Left kidney (tissue), 8 donors: ENCODE measurements around the gene SRBD1. TPM values are rescaled to one million over a fixed set of nuclear protein-coding genes. Genes with fewer than 3 reads are reported as not detected.

ENCODE experiments used
- DNase-seq: peaks from one replicate; pipeline ENCODE4 v3.0.0-alpha.2; 2013
- long read RNA-seq, 8 donors: transcript quantifications; one replicate each; lab custom pipeline, GENCODE V29; 2026
- polyA plus RNA-seq: library from polyadenylated mRNA; unstranded; fragments of 120-200 nt; gene quantifications from one replicate; pipeline ENCODE4 v1.2.1, GENCODE V29; 2013; ENCODE audit not compliant: insufficient read length

Gene SRBD1
- 27.3 TPM for polyA plus RNA-seq
- long read RNA-seq, donor 1, partial matches to known transcripts: 12 of 13 reads
- long read RNA-seq, donor 1, other reads (novel, unspliced or antisense): 0 of 13 reads
- long read RNA-seq, donor 2, partial matches to known transcripts: 6 of 9 reads
- long read RNA-seq, donor 2, other reads (novel, unspliced or antisense): 0 of 9 reads
- long read RNA-seq, donor 3: 0 reads
- long read RNA-seq, donor 4: 0 reads
- long read RNA-seq, donor 5, partial matches to known transcripts: 0 of 3 reads
- long read RNA-seq, donor 5, other reads (novel, unspliced or antisense): 0 of 3 reads
- long read RNA-seq, donor 6, partial matches to known transcripts: 0 of 3 reads
- long read RNA-seq, donor 6, other reads (novel, unspliced or antisense): 0 of 3 reads
- long read RNA-seq, donor 7, partial matches to known transcripts: 0 of 5 reads
- long read RNA-seq, donor 7, other reads (novel, unspliced or antisense): 0 of 5 reads
- long read RNA-seq, donor 8, partial matches to known transcripts: 0 of 1 reads
- long read RNA-seq, donor 8, other reads (novel, unspliced or antisense): 0 of 1 reads

DNA sequence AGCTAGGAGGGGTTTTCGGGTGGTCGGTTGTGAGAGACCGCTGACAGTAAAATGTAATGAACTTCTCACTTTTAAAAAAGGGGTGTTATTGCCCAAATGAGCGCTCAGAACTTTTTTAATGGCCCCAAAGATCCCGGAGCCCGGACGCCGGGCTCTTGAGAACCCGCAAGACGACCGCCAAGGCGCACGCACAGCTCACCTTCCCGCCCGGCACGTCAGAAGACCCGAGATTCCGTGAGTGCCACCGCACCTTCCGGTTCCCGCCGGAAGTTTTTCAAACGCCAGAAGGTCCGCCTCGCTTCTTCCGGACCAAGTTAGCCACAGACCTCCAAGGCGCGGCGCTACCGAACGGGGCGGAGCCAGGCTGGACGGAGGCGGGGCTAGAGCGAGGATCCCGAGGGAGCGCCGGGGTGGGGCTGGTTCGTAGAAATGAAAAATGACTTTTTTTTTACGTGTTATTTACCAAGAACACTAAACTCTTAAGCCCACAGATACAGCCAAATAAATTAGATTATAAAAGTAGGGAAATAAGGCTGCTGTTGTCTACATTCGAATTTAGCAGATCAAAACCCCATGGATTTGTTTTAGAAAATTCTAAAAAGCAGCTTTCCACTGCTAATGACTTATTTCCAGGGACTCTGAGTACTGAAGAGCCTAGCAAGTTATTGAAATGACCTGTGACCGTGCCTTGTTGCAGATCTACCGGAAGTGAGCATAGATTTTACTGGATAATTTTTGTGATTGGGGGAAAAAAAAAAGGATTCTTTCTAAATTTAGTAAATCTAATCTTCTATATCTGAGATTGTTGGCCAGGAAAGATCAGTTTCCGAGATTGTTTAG is at the start of gene SRBD1:
TSS of gene SRBD1 (minus strand) at position 248 of the 840 bp plus-strand sequence. CDS start 5,826 bp downstream, outside the sequence.
- DNase-seq: peak; percentile 94

DNA sequence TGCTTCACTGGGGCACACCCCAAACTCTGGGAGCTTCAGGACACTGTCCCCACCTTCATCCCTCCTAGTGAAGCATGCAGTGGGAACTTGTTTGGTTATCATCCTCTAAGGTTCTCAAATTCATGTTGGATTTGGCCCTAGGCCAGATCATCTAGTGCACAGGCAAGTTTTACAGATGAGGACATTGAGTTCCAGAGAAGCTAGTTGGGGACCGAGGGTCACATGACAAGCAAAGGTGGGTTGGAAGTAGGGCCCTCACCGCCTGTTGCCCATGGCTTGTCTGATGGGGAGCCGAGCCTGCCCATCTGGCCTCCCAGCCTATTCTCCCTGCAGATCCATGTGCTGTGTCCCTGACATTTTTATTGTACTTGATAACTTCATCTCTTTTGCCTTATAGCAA is 43.2 kb upstream of the SRBD1 start:
- DNase-seq: no peak

DNA sequence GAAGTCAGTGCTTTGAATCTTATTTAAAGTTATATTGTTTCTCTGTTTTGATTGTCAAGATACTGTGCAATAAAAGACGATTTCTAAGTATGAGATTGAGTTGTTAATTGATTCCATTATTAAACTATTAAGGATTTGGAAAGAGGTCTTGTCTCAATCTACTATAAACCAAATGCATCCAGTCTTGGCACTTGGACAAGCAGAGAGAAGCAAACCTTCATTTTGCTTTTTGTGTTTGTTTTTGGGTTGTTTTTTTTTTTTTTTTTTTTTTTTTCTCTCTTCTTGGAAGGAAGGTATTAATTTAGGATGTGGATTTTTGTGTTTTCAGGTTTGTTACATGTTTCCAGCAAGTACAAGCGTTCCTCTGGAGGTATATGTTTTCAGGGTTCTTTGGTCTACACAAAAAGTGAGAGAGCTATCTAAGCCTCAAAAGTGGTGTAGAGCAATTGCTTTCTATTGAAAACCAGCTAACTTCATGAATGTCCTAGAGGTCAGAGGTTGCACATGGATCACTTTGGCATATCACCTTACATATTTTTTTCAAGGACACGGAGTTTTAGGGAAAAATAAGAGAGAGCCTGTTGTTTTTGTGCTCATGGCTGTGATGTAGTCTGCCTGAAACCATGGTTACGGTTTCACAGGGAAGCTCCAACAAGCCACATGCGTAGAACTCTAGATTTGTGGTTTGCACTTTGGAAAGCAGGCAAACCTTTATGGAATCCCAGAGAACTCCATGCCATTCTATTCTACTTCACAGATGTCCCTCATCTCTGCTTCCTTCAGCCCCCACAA is 42.3 kb upstream of the SRBD1 start:
- no peak for DNase-seq

- no peak for DNase-seq
Observed at GRCh38 chr2:45652090-45653031, 41.3 kb upstream of the SRBD1 start.

GRCh38 chr2:45651415-45652089 is 40.5 kb upstream of the SRBD1 start, which contains the start of gene PRKCE:
TSS of gene PRKCE (plus strand) at chr2:45651675.
- DNase-seq: no peak

GRCh38 chr2:45650851-45651414 is 39.9 kb upstream of the SRBD1 start:
- DNase-seq: peak; percentile 96

DNA sequence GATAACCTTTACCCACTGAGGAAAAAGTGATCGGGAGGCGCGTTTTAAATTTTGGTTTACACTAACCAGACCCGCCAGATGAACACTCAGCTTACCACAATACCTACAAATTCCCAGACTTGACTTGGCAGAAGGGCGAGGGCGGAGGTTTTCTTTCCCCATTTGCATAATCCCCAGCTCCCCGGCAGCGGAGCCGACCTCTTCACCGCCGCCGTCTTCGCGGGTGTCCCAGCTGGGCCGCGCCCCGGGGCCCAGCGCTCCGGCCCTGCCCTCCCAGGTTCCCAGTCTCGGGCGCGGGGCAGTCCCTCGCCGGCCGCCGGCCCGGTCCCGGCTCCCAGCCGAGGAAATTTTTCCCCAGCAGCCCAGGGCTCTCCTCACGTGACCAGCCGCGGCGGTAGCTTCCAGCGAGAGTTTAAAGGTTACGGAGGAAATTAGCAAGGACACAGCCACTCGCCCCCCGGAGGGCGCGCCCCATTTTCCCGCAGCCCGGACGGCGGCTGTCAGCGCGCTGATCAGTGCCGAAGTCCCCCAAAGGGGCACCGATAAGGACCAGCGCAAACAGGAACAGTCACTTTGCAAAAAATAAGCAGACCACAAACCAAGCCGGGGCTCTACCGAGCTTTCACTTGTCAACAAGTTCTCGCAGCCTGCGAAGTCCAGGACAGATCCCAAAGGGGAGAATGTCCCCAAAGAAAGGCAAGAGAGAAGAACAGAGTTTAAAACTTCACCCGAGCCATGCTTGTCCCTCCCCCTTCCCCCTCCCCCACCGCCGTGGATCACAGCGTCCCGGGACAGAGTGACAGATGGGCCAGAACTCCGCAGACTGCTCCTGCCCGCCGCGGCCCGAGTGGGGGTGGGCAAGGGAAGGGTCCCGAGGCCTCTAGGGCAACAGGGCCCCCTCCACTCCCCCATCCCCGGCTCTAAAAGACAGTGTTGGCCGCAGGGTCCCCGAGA is 39.1 kb upstream of the SRBD1 start:
- no peak for DNase-seq

DNA sequence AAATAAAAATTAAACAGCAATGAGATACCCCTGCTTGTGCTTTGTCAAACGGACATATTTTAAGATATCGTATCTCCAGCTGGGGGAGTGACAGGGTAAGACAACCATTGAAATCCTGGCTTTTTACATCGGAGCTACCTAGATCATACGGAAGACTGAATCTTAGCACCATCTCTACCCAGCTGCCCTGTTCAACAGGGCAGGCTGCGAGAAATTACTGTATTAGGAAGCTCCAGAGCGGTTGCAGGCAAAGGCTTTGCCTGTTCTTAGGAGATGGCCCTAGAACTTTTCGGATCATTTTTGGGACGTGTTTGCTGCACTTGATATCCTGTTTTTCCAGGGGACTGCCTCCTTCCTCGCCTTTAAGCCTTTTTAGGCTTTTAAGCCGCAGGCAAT is 38.4 kb upstream of the SRBD1 start:
- DNase-seq: no peak

- DNase-seq: no peak
Observed at GRCh38 chr2:45648636-45649035, 37.6 kb upstream of the SRBD1 start.

GRCh38 chr2:45647986-45648520 is 37.0 kb upstream of the SRBD1 start:
- DNase-seq: no peak

DNA sequence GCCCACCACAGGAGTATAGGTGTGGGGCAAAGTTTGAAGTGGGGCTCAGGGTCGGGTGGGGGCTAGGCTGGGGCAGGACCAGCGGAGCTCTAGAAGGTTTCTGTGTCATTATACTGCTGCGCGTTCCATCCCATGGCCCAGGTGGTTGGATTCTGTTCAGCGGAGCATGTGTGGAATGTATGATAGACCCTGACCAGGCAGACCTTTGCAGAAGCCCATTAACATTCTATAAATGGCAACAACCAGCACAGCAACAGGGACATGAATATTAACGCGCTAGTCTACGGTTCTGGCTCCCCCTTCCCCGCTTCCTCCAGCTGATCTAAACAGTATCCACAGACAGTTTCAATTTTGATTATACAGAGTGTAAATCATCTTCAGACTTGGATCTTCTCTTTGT is 36.3 kb upstream of the SRBD1 start:
- DNase-seq: no peak

GRCh38 chr2:45646289-45646688 is 35.2 kb upstream of the SRBD1 start:
- no peak for DNase-seq

- DNase-seq: no peak
Observed at GRCh38 chr2:45643543-45644542, 32.8 kb upstream of the SRBD1 start.

DNA sequence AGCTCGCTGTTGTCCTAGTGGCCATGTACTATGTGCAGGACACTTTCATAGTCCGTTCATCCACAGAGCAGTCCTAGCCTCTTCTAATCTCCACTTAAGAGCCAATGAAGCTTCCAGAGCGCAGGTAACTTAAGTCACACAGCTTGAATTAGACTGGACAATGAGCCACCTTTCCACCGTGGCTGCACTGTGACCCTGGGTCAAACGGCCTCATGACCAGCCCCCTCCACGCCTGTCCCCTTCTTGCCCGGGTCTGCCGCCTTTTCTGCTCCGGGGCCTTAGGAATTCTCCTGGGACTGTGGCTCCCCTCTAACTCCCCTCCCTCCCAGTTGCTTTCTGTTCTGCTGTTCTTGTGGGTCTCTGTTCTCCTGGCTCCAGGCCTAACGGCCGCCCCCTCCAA is 32.0 kb upstream of the SRBD1 start:
- no peak for DNase-seq

DNA sequence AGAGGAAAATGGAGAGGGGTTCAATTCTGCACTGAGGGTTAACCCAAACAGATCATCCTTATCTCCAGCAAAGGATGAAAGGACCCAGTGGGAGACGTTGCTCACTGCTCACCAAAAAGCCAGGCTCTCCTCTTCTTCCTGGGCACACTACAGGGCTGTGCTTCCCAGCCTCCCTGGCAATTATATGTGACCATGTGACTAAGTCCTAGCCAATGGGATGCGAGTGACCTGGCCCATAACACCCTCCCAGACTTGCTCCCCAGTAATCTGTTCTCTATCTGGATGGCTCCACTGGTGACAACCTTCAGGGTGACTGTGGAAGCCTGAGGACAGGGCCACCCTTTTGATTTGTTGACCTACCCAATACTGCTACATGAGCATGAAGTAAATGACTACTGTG is 29.5 kb upstream of the SRBD1 start:
- no peak for DNase-seq

DNA sequence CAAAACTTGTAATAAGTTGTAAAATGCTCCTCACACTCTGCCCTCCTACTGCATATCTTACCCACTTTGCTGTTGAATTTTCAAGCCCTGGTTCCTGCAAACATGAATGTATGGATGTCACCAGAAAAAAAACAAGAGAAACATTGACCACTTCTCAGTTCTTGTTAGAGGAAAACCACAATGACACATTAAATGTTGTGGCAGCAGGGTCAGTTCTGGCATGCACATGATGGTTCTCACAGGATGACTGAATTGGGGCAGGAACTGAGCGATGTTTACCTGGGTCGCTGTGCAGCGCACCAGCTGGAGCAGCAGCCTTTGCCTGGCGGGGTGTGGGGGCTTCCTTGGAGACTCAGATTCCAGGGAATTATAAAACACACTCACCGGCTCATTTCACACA is 26.4 kb upstream of the SRBD1 start:
- DNase-seq: no peak

GRCh38 chr2:45636008-45636407 is 24.9 kb upstream of the SRBD1 start:
- DNase-seq: no peak
